NOMO-1 (cell line): ENCODE measurements around the gene ONECUT1.
"Not testable (repeated sequence)": the region's sequence is repeated elsewhere in the genome, so short reads cannot be mapped to it uniquely, and the experiment has no call there.

ENCODE experiments used
- DNase-seq, 2 experiments: peaks; one replicate each; lab custom pipeline; 2025; ENCODE audit not compliant: unreplicated experiment in 2 of 2; lab: John Stamatoyannopoulos, UW

Gene ONECUT1

GRCh38 chr15:52790169-52790708 is at the start of gene ONECUT1:
ONECUT1 (minus strand) TSS chr15:52790336; CDS start chr15:52789884, 452 bp downstream.
- peak; percentile 28 to 46 for DNase-seq

GRCh38 chr15:52834379-52834778 is 44.2 kb upstream of the ONECUT1 start:
- DNase-seq: no peak

- DNase-seq: not testable (repeated sequence)
Observed at GRCh38 chr15:52824169-52824942, 34.2 kb upstream of the ONECUT1 start.

DNA sequence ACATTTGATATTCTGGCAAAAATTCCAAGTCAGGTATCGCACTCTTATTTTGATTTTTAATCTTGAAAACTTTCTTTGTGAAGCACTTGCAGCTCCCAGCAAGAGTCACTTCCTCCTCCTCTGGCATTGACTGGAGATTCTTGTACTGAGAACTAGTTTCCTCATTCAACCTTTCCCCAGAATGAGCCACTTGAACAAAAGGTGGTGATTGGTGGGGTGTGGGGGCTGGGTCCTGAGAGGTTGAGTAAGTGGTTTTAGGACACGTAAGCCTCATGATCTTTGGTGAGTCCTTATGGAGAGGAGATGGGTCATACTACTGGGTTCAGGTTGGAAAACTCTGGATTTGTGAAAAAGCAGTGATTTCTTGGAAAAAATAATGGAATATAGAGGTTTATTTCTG is 32.3 kb upstream of the ONECUT1 start:
- DNase-seq: no peak

DNA sequence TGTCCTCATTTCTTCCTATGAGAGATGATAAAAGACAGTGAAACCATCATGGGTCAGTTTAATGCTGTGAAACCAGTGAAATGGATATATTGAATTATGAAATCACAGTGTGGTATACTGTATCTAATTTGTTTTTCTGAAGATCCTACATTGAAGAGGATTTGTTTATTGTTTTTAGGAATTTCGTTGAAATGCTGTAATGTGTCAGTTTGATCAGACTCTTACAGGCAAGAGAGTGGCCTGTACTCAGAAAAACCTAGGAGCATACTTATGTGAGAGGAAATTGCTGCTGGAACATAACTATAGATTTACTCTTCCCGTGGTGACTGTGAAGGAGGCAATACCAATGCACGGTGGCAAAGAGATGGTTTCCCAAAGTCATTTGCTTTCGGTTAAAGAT is 29.1 kb upstream of the ONECUT1 start:
- DNase-seq: no peak

DNA sequence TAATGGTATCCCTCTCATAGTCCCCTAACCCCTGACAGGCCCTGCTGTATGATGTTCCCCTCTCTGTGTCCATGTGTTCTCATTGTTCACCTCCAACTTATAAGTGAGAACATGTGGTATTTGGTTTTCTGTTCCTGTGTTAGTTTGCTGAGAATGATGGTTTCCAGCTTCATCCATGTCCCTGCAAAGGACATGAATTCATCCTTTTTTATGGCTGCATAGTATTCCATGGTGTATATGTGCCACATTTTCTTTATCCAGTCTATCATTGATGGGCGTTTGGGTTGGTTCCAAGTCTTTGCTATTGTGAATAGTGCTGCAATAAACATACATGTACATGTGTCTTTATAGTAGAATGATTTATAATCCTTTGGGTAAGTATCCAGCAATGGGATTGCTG is 25.8 kb upstream of the ONECUT1 start:
- DNase-seq: not testable (repeated sequence)

- no peak for DNase-seq
Observed at GRCh38 chr15:52808996-52809395, 18.9 kb upstream of the ONECUT1 start.

DNA sequence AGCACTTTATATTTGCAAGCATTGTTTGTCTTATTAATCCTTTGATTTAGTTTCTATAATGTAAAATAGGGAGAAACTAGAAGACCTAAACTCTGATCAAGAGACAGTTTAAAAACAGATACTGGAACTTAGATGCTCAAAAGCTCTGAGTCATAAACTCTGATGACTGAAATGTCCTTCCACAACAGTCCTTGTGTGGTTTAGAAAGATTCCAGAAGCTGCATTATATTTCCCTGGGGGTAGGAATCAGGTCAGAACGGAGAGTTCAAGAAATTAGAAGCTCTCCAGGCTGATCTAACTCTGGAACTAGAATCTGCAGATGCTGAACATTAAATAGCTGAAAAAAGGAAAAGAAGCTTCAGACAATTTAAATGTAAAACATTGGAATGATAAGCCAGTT is 18.3 kb upstream of the ONECUT1 start:
- DNase-seq: no peak

- no peak for DNase-seq
Observed at GRCh38 chr15:52806284-52806655, 16.1 kb upstream of the ONECUT1 start.

DNA sequence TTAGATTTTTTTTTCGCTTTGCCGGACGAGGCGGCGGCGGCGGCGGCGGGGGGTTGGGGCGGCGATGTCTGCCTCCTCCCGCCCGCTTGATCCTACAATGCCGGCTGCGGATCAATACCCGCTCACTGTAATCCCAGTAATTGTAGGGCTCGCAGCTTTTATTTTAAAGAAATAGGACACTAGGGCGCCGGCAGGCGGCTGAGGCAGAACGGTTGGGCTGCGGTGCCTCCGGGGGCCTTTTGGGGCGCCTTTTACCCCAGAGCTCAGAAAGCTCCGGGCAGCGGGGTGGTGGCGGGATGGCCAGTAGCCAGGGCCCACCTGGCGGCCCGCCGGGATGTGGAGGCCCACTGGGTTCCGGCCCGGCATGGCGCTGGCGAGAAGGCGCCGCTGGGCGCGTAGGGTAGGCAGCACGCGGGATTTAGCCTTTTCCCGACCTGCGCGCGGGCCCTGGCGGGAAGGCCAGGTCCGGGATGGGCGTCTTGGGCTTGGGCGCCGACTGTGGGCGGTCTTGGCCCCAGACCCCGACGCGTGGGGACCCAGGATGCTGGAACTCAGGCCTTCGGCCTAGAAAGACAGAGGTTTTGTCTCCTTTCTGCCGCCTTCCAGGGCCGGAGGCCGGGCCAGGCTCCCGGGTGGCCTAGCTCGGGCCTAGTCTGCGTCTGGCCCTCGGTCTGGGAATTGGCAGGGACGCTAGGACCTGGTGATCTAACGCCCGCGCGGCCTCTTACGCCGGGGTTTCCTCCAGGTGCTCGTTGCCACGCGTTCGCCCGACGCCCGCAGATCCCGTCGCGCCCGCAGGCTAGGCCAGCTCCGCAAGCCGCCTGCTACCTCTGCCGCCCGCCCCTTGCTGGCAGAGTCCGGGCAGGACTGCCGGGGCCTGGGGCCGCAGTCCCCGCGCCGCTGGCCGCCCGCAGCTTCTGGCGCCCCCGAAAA is 15.5 kb upstream of the ONECUT1 start:
- no peak for DNase-seq

DNA sequence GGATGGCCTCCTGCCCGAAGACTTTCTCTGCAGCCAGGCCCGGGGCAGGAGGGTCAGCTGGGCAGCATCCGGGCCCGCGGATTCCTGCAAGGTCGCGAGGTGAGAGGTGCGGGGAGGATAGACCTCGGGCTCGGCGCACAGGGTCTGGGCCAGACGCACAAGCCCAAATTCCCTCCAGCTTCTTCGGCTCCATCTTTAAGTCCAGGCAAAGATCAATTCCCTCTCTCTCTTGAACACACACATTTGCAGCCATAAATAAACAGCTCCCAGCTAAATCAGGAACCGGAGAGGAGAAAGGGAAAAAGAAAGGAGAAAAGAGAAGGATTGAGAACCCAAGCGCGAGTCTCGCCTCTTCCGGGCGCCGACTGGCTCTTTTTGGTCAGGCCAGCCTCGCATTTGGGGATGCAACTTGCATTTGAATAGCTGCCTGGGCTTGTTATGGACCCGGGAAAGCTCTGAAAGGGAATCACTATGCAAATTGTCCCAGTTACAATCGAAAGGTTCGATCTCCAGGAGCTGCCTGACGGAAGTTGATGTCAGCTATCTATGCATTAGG is 14.5 kb upstream of the ONECUT1 start:
- DNase-seq: no peak

GRCh38 chr15:52803467-52804306 is 13.6 kb upstream of the ONECUT1 start:
- no peak for DNase-seq

DNA sequence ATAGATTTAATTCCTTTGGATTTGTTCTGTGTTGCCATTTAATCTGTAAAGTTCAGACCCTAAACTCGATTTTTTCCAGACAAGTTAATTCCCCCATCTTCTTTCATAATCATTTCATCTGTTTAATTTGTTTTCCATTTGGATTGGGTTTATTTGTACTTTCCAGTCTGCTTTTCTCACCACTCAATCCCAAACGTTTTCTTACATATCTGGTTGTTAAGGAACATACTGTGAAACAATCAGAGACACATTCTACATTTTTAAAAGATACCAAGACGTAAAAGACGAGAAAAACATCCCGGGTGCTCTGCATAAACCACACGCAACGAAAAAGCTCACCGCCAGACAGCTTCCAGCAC is 13.0 kb upstream of the ONECUT1 start:
- no peak for DNase-seq

- DNase-seq: no peak
Observed at GRCh38 chr15:52802110-52802509, 12.0 kb upstream of the ONECUT1 start.

DNA sequence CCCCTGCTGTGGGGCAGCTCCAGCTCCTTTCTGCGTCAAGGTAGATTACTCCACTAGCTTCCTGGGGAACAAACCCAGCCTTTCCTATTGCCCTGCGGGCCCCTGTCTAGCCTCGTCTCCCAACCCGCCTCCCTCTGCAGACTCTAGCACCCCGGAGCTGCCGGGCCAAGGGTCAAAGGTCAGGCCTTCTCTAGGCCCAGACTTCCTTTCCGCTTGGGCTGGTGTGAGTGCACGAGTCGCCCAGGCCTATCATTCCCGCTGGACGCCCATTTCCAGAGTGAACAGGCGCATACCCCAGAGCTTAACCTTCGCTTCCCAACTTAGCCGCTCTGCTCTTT is 11.6 kb upstream of the ONECUT1 start:
- no peak for DNase-seq

GRCh38 chr15:52800828-52801747 is 11.0 kb upstream of the ONECUT1 start:
- DNase-seq: no peak

- DNase-seq: no peak
Observed at GRCh38 chr15:52799145-52799811, 9.1 kb upstream of the ONECUT1 start.

GRCh38 chr15:52798529-52799101 is 8.5 kb upstream of the ONECUT1 start:
- no peak for DNase-seq
